ENCODE results near the gene RBM5. TPM values are rescaled to one million over a fixed set of nuclear protein-coding genes. Genes with fewer than 3 reads are reported as not detected.

RBM5 gene
- polyA plus RNA-seq, 1 experiment, result 205 TPM

GRCh38 chr3:50164984-50165909, 76.5 kb downstream of the RBM5 start:
- H3K36me3 ChIP-seq (ENCODE audit: control insufficient read depth, insufficient read depth, low read length), result no peaks in the 10 kb centered on the region; the same call in 1 of the 2 replicates
- POLR2A ChIA-PET, result interaction anchor here (0.6 kb wide), 1 partner anchor 39 kb away, joined by 4 read pairs; no protein-coding TSS in a partner anchor
- peak; percentile 51 for DNase-seq (ENCODE audit: low read depth)
- H3K27me3 ChIP-seq (ENCODE audit: control insufficient read depth, insufficient read depth, low read length), result no peaks in the 10 kb centered on the region
- H3K4me3 ChIP-seq (ENCODE audit: low read depth, low read length), result no peak overlapping the region
- CTCF ChIA-PET, result interaction anchor here (0.6 to 1.9 kb wide), 7 partner anchors 8 to 56 kb away, joined by 3 to 9 read pairs (median 4); no protein-coding TSS in a partner anchor
- TF ChIP-seq CTCF (IDR thresholded peaks at IDR 0.05; ENCODE audit: insufficient read depth, low read depth, low read length), result 0 out of 2 replicates have a peak, but pooled peaks have one; percentile 13

- H3K36me3 ChIP-seq (ENCODE audit: control insufficient read depth, insufficient read depth, low read length), result no peaks in the 10 kb centered on the region; the same call in 1 of the 2 replicates
- no peak overlapping the region for H3K4me3 ChIP-seq (ENCODE audit: low read depth, low read length)
- no peak for TF ChIP-seq CTCF (IDR thresholded peaks at IDR 0.05; ENCODE audit: insufficient read depth, low read depth, low read length)
- ChIA-PET POLR2A (interaction anchor here (0.6 kb wide), 1 partner anchor 40 kb away, joined by 4 read pairs; no protein-coding TSS in a partner anchor), CTCF (interaction anchor here (0.6 to 1.9 kb wide), 6 partner anchors 9 to 56 kb away, joined by 3 to 9 read pairs (median 6); no protein-coding TSS in a partner anchor)
- no peak for DNase-seq (ENCODE audit: low read depth)
- H3K27me3 ChIP-seq (ENCODE audit: control insufficient read depth, insufficient read depth, low read length), result no peaks in the 10 kb centered on the region
These were observed 77.3 kb downstream of the RBM5 start for GRCh38 chr3:50165910-50166538.

- H3K4me3 ChIP-seq (ENCODE audit: low read depth, low read length), result no peak overlapping the region
- no peaks in the 10 kb centered on the region for H3K27me3 ChIP-seq (ENCODE audit: control insufficient read depth, insufficient read depth, low read length)
- DNase-seq (ENCODE audit: low read depth), result no peak
- no peaks in the 10 kb centered on the region for H3K36me3 ChIP-seq (ENCODE audit: control insufficient read depth, insufficient read depth, low read length)
- no peak for TF ChIP-seq CTCF (IDR thresholded peaks at IDR 0.05; ENCODE audit: insufficient read depth, low read depth, low read length)
- ChIA-PET POLR2A (no interaction called here), CTCF (no interaction called here)
These were observed 77.9 kb downstream of the RBM5 start for GRCh38 chr3:50166620-50167019.

GRCh38 chr3:50167069-50167840, 78.5 kb downstream of the RBM5 start:
- no peak for DNase-seq (ENCODE audit: low read depth)
- no peak for TF ChIP-seq CTCF (IDR thresholded peaks at IDR 0.05; ENCODE audit: insufficient read depth, low read depth, low read length)
- ChIA-PET POLR2A (no interaction called here), CTCF (no interaction called here)
- H3K36me3 ChIP-seq (ENCODE audit: control insufficient read depth, insufficient read depth, low read length), result no peaks in the 10 kb centered on the region
- no peak overlapping the region for H3K4me3 ChIP-seq (ENCODE audit: low read depth, low read length)
- no peaks in the 10 kb centered on the region for H3K27me3 ChIP-seq (ENCODE audit: control insufficient read depth, insufficient read depth, low read length)

All from BJ (cell line).